Keratinocyte (primary cell): ENCODE data around the gene BOD1.

Experiments
- EZH2 ChIP-seq: IDR thresholded peaks from one replicate; pipeline ENCODE4 v1.6.1; 2012; ENCODE audit warnings: inconsistent platforms, mild to moderate bottlenecking, low read length, moderate library complexity
- TF ChIP-seq, protein P1 (sequence below), 3 experiments: IDR thresholded peaks in 1 of 3; conservative IDR thresholded peaks in 1 of 3; optimal IDR thresholded peaks in 1 of 3; 2 replicates in 2 of 3; 3 replicates in 1 of 3; pipeline versions ENCODE3 to v1.5.1; 2011; ENCODE audit warnings: low read length in 3 of 3, mild to moderate bottlenecking in 3 of 3, moderate library complexity in 2 of 3, control low read depth in 1 of 3, inconsistent platforms in 1 of 3; ENCODE audit not compliant: insufficient read depth in 2 of 3; ENCODE audit errors: extremely low read depth in 1 of 3

GRCh38 chr5:173644673-173645436, 28.4 kb upstream of the BOD1 start:
- TF ChIP-seq EZH2, result no peak
- TF ChIP-seq, protein P1, sequence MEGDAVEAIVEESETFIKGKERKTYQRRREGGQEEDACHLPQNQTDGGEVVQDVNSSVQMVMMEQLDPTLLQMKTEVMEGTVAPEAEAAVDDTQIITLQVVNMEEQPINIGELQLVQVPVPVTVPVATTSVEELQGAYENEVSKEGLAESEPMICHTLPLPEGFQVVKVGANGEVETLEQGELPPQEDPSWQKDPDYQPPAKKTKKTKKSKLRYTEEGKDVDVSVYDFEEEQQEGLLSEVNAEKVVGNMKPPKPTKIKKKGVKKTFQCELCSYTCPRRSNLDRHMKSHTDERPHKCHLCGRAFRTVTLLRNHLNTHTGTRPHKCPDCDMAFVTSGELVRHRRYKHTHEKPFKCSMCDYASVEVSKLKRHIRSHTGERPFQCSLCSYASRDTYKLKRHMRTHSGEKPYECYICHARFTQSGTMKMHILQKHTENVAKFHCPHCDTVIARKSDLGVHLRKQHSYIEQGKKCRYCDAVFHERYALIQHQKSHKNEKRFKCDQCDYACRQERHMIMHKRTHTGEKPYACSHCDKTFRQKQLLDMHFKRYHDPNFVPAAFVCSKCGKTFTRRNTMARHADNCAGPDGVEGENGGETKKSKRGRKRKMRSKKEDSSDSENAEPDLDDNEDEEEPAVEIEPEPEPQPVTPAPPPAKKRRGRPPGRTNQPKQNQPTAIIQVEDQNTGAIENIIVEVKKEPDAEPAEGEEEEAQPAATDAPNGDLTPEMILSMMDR (optimal IDR thresholded peaks at IDR 0.05 in 1 of 3, IDR thresholded peaks at IDR 0.05 in 1 of 3, conservative IDR thresholded peaks at IDR 0.05 in 1 of 3; ENCODE audit: extremely low read depth in 1 of 3, insufficient read depth in 2 of 3, low read length in 3 of 3), result no peak
